ENCODE results near the gene TRIM44. TPM values are rescaled to one million over a fixed set of nuclear protein-coding genes. Genes with fewer than 3 reads are reported as not detected.

Gene TRIM44
- total and polyA plus RNA-seq, 10 donors, result 5.3 to 65.7 (median 48.5) TPM

- H3K9me3 ChIP-seq, result peaks cover 7 to 25% (median 22%) of the 10 kb centered on the region in 8 donors
- peaks cover 0 to 2% (median 0%) of the 10 kb centered on the region in 6 donors for H3K4me1 ChIP-seq
- intact Hi-C loops (cut with DNase I; ENCODE audit: low total_unique reads), result no loop called here
- no peak overlapping the region for H3K4me3 ChIP-seq
- H3K27me3 ChIP-seq (replicated peaks in 1 of 7), result no peaks in the 10 kb centered on the region
- H3K27ac ChIP-seq, result no peak overlapping the region
- H3K36me3 ChIP-seq, result peaks cover 5 to 94% (median 28%) of the 10 kb centered on the region in 6 donors
- TF ChIP-seq CTCF (IDR thresholded peaks at IDR 0.05 in 8 of 11, conservative IDR thresholded peaks at IDR 0.05 in 3 of 11), result no peak
- TF ChIP-seq POLR2A (IDR thresholded peaks at IDR 0.05), result no peak
- no peak for TF ChIP-seq POLR2AphosphoS5 (IDR thresholded peaks at IDR 0.05)
- no peak for DNase-seq
Observed at GRCh38 chr11:35730254-35730653, 67.7 kb downstream of the TRIM44 start.

GRCh38 chr11:35734669-35735410 is 72.3 kb downstream of the TRIM44 start:
- no peak for DNase-seq
- Histone ChIP-seq H3K9me3 (peaks cover 7 to 16% (median 15%) of the 10 kb centered on the region in 8 donors), H3K36me3 (peaks cover 0 to 93% (median 7%) of the 10 kb centered on the region in 6 donors), H3K4me1 (peaks cover 0 to 5% (median 0%) of the 10 kb centered on the region in 6 donors), H3K4me3 (no peak overlapping the region), H3K27ac (no peak overlapping the region), H3K27me3 (replicated peaks in 1 of 7) (no peaks in the 10 kb centered on the region)
- 77 to 98% (median 95%) methylated on average over 2 of the region's 2 CpGs for WGBS, 5 donors
- TF ChIP-seq POLR2AphosphoS5 (IDR thresholded peaks at IDR 0.05) (no peak), CTCF (IDR thresholded peaks at IDR 0.05 in 8 of 11, conservative IDR thresholded peaks at IDR 0.05 in 3 of 11) (no peak), POLR2A (IDR thresholded peaks at IDR 0.05) (no peak)
- intact Hi-C loops (cut with DNase I; ENCODE audit: low total_unique reads), result no loop called here

GRCh38 chr11:35735411-35735810 is 72.8 kb downstream of the TRIM44 start:
- Histone ChIP-seq H3K4me1 (peaks cover 0 to 7% (median 2%) of the 10 kb centered on the region in 6 donors), H3K4me3 (no peak overlapping the region), H3K27ac (peak overlapping the region in 1 of 8 donors; percentile 4), H3K27me3 (replicated peaks in 1 of 7) (no peaks in the 10 kb centered on the region), H3K9me3 (peaks cover 2 to 11% (median 9%) of the 10 kb centered on the region in 8 donors), H3K36me3 (peaks cover 0 to 87% (median 7%) of the 10 kb centered on the region in 6 donors)
- intact Hi-C loops (cut with DNase I; ENCODE audit: low total_unique reads), result no loop called here
- WGBS, 5 donors, result 64 to 74% (median 64%) methylated on average over 2 of the region's 2 CpGs
- TF ChIP-seq CTCF (IDR thresholded peaks at IDR 0.05 in 8 of 11, conservative IDR thresholded peaks at IDR 0.05 in 3 of 11) (no peak), POLR2AphosphoS5 (IDR thresholded peaks at IDR 0.05) (no peak), POLR2A (IDR thresholded peaks at IDR 0.05) (no peak)
- no peak for DNase-seq

GRCh38 chr11:35735903-35736302 is 73.3 kb downstream of the TRIM44 start:
- H3K4me1 ChIP-seq, result peaks cover 0 to 12% (median 4%) of the 10 kb centered on the region in 6 donors
- H3K9me3 ChIP-seq, result peaks cover 0 to 6% (median 4%) of the 10 kb centered on the region in 8 donors
- no peak overlapping the region for H3K27ac ChIP-seq
- H3K4me3 ChIP-seq, result no peak overlapping the region
- H3K27me3 ChIP-seq (replicated peaks in 1 of 7), result no peaks in the 10 kb centered on the region
- intact Hi-C loops (cut with DNase I; ENCODE audit: low total_unique reads), result no loop called here
- TF ChIP-seq POLR2A (IDR thresholded peaks at IDR 0.05) (no peak), POLR2AphosphoS5 (IDR thresholded peaks at IDR 0.05) (no peak), CTCF (IDR thresholded peaks at IDR 0.05 in 8 of 11, conservative IDR thresholded peaks at IDR 0.05 in 3 of 11) (no peak)
- DNase-seq, result no peak
- H3K36me3 ChIP-seq, result peaks cover 0 to 83% (median 7%) of the 10 kb centered on the region in 6 donors

Measured in spleen (tissue), 11 donors.